K562 (cell line): ENCODE results near the gene BTF3L4.

ENCODE experiments used
- LARP7 ChIP-seq: fragments of 450-650 bp; IDR thresholded peaks from 2 replicates; pipeline ENCODE4 v1.6.1; 2016
- POLR2AphosphoS5 ChIP-seq: IDR thresholded peaks from 2 replicates; pipeline ENCODE4 v1.6.1; 2011; ENCODE audit warnings: mild to moderate bottlenecking, low read depth, low read length, moderate library complexity; ENCODE audit not compliant: control insufficient read depth, insufficient read depth
- SP1 ChIP-seq: sonication (generic); formaldehyde crosslinking; IDR thresholded peaks from 2 replicates; pipeline ENCODE4 v1.8.1; 2022; ENCODE audit warnings: mild to moderate bottlenecking, missing genetic modification reagents
- SP2 ChIP-seq: IDR thresholded peaks from 2 replicates; pipeline ENCODE4 v1.6.1; 2011; ENCODE audit warnings: mild to moderate bottlenecking, low read depth, low read length, moderate library complexity; ENCODE audit not compliant: poor library complexity, severe bottlenecking; ENCODE audit errors: extremely low read depth

GRCh38 chr1:52028328-52028727 lies 27.8 kb upstream of the BTF3L4 start:
- no peak for TF ChIP-seq POLR2AphosphoS5
- TF ChIP-seq LARP7 = no peak
- no peak for TF ChIP-seq SP2
- TF ChIP-seq SP1 (CRISPR knock-in tag) = no peak
